Measurements from ENCODE around the gene BNC2.

The BNC2 gene

GRCh38 chr9:16530669-16531642, 339.5 kb downstream of the BNC2 start:
- no peak for DNase-seq

DNA sequence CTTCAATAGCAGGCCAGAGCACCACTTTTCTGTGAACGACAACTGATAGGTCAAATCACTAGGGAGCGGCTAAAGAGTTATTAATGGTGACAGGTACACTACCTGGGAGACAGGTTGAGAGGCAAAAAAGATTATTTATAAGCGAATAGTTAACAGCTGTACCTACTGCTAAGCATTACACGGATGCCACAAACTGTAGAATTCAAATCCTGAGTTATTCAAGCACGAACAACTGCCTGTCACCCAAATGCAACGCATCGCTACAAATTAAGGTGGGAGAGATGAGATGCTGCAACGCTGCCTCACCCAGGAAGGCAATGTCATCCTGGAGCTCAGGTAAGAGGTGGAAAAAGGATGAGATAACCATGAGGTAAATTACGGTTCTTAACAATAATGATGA, 342.9 kb downstream of the BNC2 start:
- DNase-seq, result no peak

GRCh38 chr9:16526380-16526779, 344.1 kb downstream of the BNC2 start:
- no peak for DNase-seq

GRCh38 chr9:16524823-16525222, 345.6 kb downstream of the BNC2 start:
- DNase-seq, result no peak

DNA sequence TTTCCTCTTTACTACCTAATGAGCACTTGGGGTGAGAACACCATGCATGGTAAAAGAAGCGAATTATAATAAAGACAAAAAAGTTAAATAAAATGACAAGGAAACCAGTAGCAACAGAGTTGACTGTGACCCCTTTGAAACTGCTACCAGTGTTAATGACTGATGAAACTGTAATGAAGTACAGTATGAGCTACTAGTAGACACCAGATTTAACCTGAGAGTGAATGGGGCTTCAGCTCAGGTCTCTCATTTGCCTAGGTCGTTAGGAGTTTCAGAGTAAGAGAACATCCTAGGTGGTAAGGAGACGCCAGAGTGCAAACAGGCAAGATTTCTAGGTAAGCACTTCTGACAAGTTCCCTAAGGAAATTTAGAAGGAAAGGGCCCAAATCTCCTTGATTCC, 346.4 kb downstream of the BNC2 start:
- DNase-seq, result no peak

DNA sequence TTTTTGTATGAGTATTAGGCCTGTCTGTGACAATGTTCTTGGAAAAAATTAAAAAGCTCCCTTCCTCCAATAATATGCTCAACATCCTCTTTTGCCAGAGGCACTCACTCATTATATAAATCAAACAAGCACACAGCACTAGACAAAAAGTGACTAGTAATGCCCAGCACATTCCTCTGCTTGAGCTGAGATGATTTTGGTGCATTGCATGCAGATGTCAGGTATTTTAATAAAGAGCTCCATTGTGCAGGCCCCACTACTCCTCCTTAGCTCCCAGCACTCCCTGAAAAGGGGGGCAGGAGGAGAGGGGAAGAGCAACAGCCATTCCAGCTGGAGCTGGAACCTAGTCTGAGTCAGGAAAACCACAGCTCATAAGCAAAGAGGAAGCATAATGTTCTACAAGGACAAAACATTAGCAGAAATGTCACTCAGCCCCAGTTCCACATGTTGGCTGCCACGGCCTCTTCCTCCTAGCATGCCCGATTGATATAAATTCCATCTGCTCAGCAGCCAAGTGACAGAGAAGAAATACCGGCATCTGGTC, 348.5 kb downstream of the BNC2 start:
- no peak for DNase-seq

GRCh38 chr9:16519001-16519400, 351.5 kb downstream of the BNC2 start:
- no peak for DNase-seq

GRCh38 chr9:16516891-16517290, 353.6 kb downstream of the BNC2 start:
- no peak for DNase-seq

DNA sequence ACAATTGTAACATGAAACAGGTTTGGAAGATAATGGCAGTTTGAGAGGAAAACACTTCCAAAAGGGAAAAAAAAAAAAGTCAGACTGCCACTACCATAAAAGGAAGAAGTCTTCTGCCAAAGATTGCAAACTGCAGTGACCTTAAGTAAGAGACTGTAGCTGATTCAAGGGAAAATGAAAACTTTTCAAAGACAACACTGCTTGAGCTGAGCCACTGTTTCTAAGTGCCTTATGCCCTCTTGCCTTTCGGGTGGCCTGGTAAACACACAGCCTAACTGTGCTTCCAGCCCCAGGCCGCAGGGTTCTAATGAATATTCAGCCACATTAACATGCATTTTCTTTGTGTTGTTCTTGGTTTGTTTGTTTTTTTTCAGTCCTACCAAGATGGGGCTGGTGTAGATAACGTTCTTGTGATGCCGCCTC, 354.6 kb downstream of the BNC2 start:
- no peak for DNase-seq

DNA sequence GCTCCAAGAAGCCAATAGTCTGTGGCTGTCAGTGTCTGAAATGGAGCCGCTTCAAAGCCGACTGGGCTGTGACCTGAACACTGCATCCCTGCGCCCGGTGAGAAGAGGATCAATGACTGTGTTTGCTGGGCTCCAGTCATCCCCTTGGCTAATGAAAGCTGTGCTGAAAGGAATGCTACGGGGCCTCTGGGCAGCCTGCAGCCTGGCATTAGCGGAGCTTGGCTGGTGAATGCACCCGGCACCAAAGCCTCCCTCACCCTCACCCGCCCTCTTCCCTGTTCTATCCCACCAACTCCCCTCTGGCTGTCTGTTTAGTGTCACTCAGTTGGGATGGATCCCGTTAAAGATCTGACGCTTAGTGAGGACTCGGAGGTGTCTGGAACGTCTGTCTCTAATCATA, 355.3 kb downstream of the BNC2 start:
- DNase-seq, result no peak

GRCh38 chr9:16514131-16514530, 356.3 kb downstream of the BNC2 start:
- no peak for DNase-seq

GRCh38 chr9:16512281-16512680, 358.2 kb downstream of the BNC2 start:
- DNase-seq, result no peak

DNA sequence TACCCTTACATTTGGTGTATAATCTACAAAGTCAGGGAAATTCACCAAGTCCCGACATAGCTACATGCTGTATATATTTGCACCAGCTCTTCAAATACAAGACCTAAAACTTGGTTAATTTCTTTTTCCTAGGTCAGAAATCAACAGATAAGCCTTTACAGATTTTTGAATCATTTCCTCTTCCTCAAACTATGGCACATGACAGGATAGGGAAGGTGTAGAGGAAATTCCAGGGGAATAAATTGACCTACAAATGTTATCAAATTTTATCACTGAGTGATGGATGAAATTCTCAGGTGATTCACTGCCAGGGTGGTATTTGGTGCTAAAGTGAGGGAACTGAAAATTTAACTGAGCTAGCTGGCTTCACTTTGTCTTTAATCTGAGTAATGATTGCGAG, 360.0 kb downstream of the BNC2 start:
- DNase-seq, result no peak

- DNase-seq, result no peak
Measured at GRCh38 chr9:16509997-16510396, 360.5 kb downstream of the BNC2 start.

GRCh38 chr9:16505199-16505598, 365.3 kb downstream of the BNC2 start:
- no peak for DNase-seq

GRCh38 chr9:16501726-16502125, 368.7 kb downstream of the BNC2 start:
- DNase-seq, result no peak

DNA sequence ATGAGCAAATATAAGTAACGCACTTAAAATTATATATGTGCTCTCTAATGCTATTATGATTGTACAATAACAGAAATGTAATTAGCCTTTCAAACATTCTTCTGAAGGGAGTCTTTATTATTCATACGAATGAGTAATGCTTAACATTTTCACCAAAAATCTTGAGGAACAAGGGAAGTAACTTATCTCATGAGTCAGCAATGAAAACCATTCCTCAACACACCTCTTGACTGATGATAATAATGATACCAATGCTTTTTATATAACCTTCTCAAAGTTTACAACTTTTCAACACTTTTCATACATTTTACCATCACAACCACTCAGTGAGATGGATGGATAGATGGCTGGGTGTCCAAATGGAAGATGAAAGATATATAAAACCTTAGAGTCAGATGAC, 369.3 kb downstream of the BNC2 start:
- no peak for DNase-seq

GRCh38 chr9:16500386-16500785, 370.1 kb downstream of the BNC2 start:
- no peak for DNase-seq

DNA sequence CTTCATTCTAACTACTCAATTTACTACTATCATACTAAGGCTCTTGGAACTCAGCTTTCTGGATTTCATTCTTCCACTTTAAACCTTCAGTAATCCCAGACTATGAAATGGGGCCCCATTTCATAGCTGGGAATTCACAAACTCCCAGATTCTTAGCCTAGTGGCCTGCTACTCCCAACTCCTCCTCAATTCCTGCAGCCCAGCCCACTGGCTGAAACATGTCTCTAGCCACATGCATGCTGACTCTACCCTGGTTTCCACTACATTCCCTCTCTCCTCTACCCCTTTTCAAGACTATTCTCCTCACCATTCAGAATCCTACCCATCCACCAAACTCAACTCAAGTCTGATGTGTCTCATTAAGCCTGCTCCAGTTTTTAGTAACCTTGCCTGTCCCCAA, 370.6 kb downstream of the BNC2 start:
- no peak for DNase-seq

- DNase-seq, result no peak
Measured at GRCh38 chr9:16496908-16497307, 373.6 kb downstream of the BNC2 start.

GRCh38 chr9:16487915-16488314, 382.6 kb downstream of the BNC2 start:
- no peak for DNase-seq

DNA sequence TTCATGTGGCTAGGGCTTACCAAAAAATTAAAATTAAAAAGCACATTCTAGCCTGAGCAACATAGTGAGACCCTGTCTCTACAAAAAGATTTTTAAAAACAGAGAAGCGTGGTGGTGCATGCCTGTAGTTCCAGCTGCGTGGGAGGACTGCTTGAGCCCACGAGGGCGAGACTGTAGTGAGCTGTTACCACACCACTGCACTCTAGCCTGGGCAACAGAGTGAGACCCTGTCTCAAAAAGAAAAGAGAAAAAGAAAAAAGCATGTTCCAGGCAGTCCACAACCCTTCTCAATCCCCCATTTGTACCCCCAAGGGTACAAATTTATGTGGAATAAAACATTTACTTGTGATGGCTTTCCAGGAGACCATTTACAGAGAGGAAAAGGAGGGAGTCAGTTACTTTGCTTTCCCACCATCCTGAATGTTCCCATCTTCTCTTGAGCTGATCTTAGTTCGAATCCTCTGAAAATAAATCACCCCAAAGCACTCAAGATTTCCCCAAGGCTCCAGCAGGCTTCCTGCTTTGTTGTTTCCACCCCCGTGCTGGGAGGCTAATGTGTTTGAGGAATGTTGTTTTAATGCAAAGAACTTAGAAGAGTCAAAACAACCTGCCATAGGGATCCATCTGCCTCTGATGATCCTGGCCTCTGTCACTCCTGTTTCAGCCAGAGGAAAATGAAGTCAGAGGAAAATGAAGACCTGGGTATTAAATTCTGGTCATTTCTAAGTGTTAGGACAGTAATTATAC, 384.7 kb downstream of the BNC2 start:
- no peak for DNase-seq

DNA sequence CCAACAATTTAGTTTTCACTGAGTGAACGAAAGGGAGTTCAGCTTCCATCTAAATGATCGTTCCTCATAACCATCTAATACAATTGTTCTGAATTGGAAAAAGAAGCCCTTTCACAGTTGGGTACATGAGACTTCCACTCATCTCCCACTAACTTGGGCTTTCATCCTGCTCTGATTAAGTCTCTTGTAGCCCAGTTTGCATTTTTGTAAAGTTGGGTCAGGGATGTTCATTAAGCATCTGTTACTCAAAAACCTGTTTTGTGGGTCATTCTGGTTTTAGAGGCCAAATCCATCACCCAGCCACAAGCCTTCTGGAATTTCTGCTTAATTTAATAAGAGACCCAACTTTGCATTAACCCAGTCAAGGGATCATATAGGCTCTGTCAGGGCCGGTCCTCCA, 385.3 kb downstream of the BNC2 start:
- no peak for DNase-seq

DNA sequence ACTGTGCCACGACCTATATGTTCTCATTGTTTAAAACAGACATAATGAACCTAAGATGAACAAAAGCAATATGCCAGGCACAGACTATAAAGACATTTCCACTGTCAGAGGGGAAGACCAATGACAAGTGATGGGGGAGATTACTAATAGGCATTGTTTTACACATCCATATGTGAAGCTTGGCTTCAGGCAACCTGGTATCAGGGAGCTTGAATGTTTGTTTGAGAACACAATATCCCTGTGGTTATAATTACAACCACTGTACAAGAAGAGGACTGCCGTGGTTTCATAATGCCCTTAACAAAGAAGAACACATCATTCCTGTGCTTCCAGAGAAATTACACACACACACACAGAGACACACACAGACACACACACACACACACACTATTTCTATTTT, 385.7 kb downstream of the BNC2 start:
- DNase-seq, result no peak

All from stimulated activated CD8-positive, alpha-beta memory T cell treated with anti-CD3 and anti-CD28 coated beads, Interleukin-4, amount 100 ng/mL, for 48 hours (primary cell).